Tibial nerve (tissue), 4 donors: Measurements from ENCODE around the gene NUDT22. TPM values are rescaled to one million over a fixed set of nuclear protein-coding genes. Genes with fewer than 3 reads are reported as not detected.
A peak's percentile ranks its signal among the peaks of the same experiment; 100 is the strongest.

Experiments
- DNase-seq, 2 donors: peaks; one replicate each; pipeline ENCODE4 v3.0.0-alpha.2; 2019; ENCODE audit warnings: low spot score in 2 of 2
- H3K27ac ChIP-seq, 4 donors: fragments of 200-600 bp; sonication (generic) in 3 of 4; one replicate each; pipeline ENCODE4 v1.5.1; 2017 to 2019; ENCODE audit warnings: mild to moderate bottlenecking in 1 of 4
- H3K27me3 ChIP-seq, 2 donors: fragments of 200-600 bp; sonication (generic) in 1 of 2; one replicate each; pipeline versions ENCODE4 v1.5.1 to v1.6.0; 2017 to 2019
- H3K36me3 ChIP-seq, 3 donors: fragments of 200-600 bp; sonication (generic); one replicate each; pipeline ENCODE4 v1.5.1; 2018 to 2019
- H3K4me1 ChIP-seq, 4 donors: fragments of 200-600 bp; sonication (generic) in 3 of 4; one replicate each; pipeline ENCODE4 v1.5.1; 2017 to 2019
- H3K4me3 ChIP-seq, 4 donors: fragments of 200-600 bp; sonication (generic) in 3 of 4; one replicate each; pipeline ENCODE4 v1.5.1; 2017 to 2019; ENCODE audit warnings: mild to moderate bottlenecking in 1 of 4, moderate library complexity in 1 of 4
- H3K9me3 ChIP-seq, 4 donors: fragments of 200-600 bp; sonication (generic) in 3 of 4; one replicate each; pipeline ENCODE4 v1.5.1; 2017 to 2019
- EP300 ChIP-seq, 2 donors: sonication (generic); formaldehyde crosslinking; IDR thresholded peaks; one replicate each; pipeline ENCODE4 v1.6.1; 2017; ENCODE audit warnings: antibody characterized with exemption in 2 of 2, mild to moderate bottlenecking in 1 of 2
- POLR2A ChIP-seq, 2 donors: fragments of 450-650 bp; IDR thresholded peaks; one replicate each; pipeline ENCODE4 v1.6.1; 2017; ENCODE audit warnings: antibody characterized with exemption in 2 of 2, mild to moderate bottlenecking in 2 of 2, moderate library complexity in 2 of 2
- WGBS, 2 donors: methylation state at CpG; one replicate each; pipeline ENCODE4 v1.1.5; 2018; 5-methylcytosine and 5-hydroxymethylcytosine counted together
- total RNA-seq, 4 donors: library from RNA; depleted of rRNA; stranded (reverse); fragments of >200 nt; gene quantifications; one replicate each; pipeline ENCODE4 v1.1.0, GENCODE V29; 2016
- TF ChIP-seq, protein P1 (sequence below), 5 experiments: fragments of 200-600 bp in 3 of 5; fragments of 450-650 bp in 2 of 5; sonication (generic) in 3 of 5; IDR thresholded peaks; one replicate each; pipeline ENCODE4 v1.5.1; 2016 to 2019; ENCODE audit warnings: antibody characterized with exemption in 5 of 5, mild to moderate bottlenecking in 3 of 5, moderate library complexity in 2 of 5

Gene NUDT22
- total RNA-seq, 4 donors from 2014 or later, result 33.0 to 83.7 (median 60.2) TPM

DNA sequence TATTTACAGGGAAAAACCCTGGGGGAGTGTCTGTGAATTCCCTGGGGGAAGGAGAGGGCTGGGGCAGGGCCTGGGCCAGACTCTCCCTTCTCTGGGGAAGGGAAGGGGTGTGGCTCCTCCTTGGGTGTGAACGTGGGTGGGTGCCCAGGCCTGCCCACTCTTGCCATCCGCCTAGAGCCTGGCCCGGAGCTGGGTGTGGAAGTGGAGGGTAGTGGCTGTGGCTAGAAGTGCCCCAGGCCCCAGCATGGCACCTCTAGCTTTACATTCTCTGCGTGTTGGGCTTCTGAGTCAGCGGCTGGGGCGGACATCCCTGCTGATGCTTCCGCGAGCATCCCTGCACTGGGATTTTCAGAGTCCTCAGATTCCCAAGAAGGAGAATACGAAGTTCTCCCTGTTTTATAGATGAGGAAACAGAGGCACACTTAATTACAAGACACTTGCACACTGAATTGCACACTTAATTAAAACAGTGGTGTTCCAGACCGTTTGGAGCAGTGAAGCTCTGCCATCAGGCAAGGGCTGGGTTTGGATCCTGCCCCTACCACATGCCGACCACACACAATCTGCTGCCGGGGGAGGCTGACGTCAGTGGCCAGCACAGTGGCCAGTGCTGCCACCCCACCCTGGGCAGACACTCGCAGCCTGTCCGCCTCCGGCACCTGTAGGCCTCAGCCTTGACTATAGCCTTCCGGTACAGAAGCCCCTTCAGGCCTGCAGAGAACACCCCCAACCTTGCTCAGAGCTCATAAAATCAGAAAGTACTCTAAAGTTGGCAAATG is 50.8 kb downstream of the NUDT22 start:
- 70 to 73% methylated on average over 16 to 17 of the region's 17 CpGs for WGBS, 2 donors
- DNase-seq, result no peak
- H3K4me3 ChIP-seq, result no peak overlapping the region
- H3K27ac ChIP-seq, result peak overlapping the region in 1 of 4 donors; percentile 10
- H3K27me3 ChIP-seq, result no peaks in the 10 kb centered on the region
- H3K36me3 ChIP-seq, result peaks cover 0 to 55% (median 0%) of the 10 kb centered on the region in 3 donors
- TF ChIP-seq EP300 (IDR thresholded peaks at IDR 0.05), result no peak
- TF ChIP-seq, protein P1, sequence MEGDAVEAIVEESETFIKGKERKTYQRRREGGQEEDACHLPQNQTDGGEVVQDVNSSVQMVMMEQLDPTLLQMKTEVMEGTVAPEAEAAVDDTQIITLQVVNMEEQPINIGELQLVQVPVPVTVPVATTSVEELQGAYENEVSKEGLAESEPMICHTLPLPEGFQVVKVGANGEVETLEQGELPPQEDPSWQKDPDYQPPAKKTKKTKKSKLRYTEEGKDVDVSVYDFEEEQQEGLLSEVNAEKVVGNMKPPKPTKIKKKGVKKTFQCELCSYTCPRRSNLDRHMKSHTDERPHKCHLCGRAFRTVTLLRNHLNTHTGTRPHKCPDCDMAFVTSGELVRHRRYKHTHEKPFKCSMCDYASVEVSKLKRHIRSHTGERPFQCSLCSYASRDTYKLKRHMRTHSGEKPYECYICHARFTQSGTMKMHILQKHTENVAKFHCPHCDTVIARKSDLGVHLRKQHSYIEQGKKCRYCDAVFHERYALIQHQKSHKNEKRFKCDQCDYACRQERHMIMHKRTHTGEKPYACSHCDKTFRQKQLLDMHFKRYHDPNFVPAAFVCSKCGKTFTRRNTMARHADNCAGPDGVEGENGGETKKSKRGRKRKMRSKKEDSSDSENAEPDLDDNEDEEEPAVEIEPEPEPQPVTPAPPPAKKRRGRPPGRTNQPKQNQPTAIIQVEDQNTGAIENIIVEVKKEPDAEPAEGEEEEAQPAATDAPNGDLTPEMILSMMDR (IDR thresholded peaks at IDR 0.05), result no peak
- TF ChIP-seq POLR2A (IDR thresholded peaks at IDR 0.05), result no peak
- no peaks in the 10 kb centered on the region for H3K9me3 ChIP-seq
- H3K4me1 ChIP-seq, result peaks cover 0 to 17% (median 2%) of the 10 kb centered on the region in 4 donors

DNA sequence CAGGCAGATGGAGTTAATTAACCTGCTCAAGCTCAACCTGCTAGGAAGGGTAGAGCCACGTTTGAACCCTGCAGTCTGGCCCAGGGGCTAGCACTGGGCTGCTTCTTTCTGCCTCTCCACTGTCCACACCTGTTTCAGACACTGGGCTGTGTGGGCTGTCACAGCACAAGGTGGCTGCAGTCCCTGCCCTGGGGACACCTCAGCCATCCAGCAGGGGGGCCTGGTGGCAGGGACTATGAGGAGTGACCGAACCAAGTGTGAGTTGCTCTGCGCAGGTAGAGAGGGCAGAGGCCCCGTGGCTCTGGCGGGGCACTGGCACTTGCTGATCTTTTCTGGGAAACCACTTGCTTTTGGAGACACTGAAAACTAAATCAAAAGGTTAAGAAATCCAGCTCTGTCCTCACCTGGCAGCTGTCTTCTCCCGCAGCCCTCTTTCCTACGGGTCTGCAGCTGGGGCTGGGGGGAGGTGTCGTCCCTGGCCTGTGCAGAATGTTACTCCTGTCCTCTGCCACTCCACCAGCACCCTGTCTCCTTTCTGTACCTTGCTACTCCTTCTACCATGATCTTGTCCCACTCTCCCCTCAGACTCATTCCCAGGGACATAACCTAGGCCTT is 52.6 kb downstream of the NUDT22 start:
- Histone ChIP-seq H3K9me3 (no peaks in the 10 kb centered on the region), H3K4me3 (no peak overlapping the region), H3K36me3 (peaks cover 0 to 61% (median 0%) of the 10 kb centered on the region in 3 donors), H3K27ac (no peak overlapping the region), H3K4me1 (peaks cover 0 to 22% (median 9%) of the 10 kb centered on the region in 4 donors), H3K27me3 (no peaks in the 10 kb centered on the region)
- 80 to 92% methylated on average over 7 to 8 of the region's 8 CpGs for WGBS, 2 donors
- TF ChIP-seq EP300 (IDR thresholded peaks at IDR 0.05), result no peak
- TF ChIP-seq POLR2A (IDR thresholded peaks at IDR 0.05), result no peak
- TF ChIP-seq, protein P1 (IDR thresholded peaks at IDR 0.05), result no peak
- no peak for DNase-seq

Other genes with a start within 250 kb of the NUDT22 start
- 10 to 100 TPM; 35.0 to 86.7 (median 50.4) TPM for gene OTUB1, start 239.8 kb upstream of the NUDT22 start, total RNA-seq
- 1 to 10 TPM in 1 of 4 donors, under 1 TPM in 3; 0.39 to 2.1 (median 0.52) TPM for gene FLRT1, start 190.3 kb upstream of the NUDT22 start, total RNA-seq
- gene MACROD1, start 60.2 kb upstream of the NUDT22 start, total RNA-seq, result 10 to 100 TPM; 30.6 to 45.0 (median 35.0) TPM
- 100 to 1,000 TPM in 1 of 4 donors, 10 to 100 TPM in 3; 53.3 to 109 (median 79.8) TPM for gene STIP1, start 40.1 kb upstream of the NUDT22 start, total RNA-seq
- gene FERMT3, start 19.6 kb upstream of the NUDT22 start, total RNA-seq, result 10 to 100 TPM; 17.2 to 83.1 (median 29.6) TPM
- 10 to 100 TPM; 64.9 to 74.7 (median 68.7) TPM for gene TRPT1, start 88 bp upstream of the NUDT22 start, total RNA-seq
- 10 to 100 TPM; 20.1 to 42.0 (median 25.8) TPM for gene DNAJC4, start 4.3 kb downstream of the NUDT22 start, total RNA-seq
- 100 to 1,000 TPM in 2 of 4 donors, 10 to 100 TPM in 2; 84.3 to 129 (median 109) TPM for gene VEGFB, start 8.3 kb downstream of the NUDT22 start, total RNA-seq
- 100 to 1,000 TPM in 1 of 4 donors, 10 to 100 TPM in 3; 38.2 to 101 (median 57.8) TPM for gene FKBP2, start 14.8 kb downstream of the NUDT22 start, total RNA-seq
- gene PPP1R14B, start 20.7 kb downstream of the NUDT22 start, total RNA-seq, result 100 to 1,000 TPM in 1 of 4 donors, 10 to 100 TPM in 3; 79.7 to 187 (median 91.4) TPM
- 10 to 100 TPM; 18.0 to 44.4 (median 27.1) TPM for gene PLCB3, start 25.3 kb downstream of the NUDT22 start, total RNA-seq
- gene BAD, start 58.4 kb downstream of the NUDT22 start, total RNA-seq, result 100 to 1,000 TPM; 110 to 143 (median 124) TPM
- 10 to 100 TPM; 12.5 to 25.7 (median 20.0) TPM for gene GPR137, start 59.6 kb downstream of the NUDT22 start, total RNA-seq
- 1 to 10 TPM in 1 of 4 donors, not detected in 3; 1.2 TPM for gene KCNK4, start 65.0 kb downstream of the NUDT22 start, total RNA-seq
- not detected for gene CATSPERZ, start 74.1 kb downstream of the NUDT22 start, total RNA-seq
- 10 to 100 TPM; 26.0 to 39.3 (median 28.7) TPM for gene ESRRA, start 79.2 kb downstream of the NUDT22 start, total RNA-seq
- gene TRMT112, start 91.3 kb downstream of the NUDT22 start, total RNA-seq, result 100 to 1,000 TPM; 290 to 381 (median 327) TPM
- 100 to 1,000 TPM; 142 to 246 (median 204) TPM for gene PRDX5, start 91.8 kb downstream of the NUDT22 start, total RNA-seq
- 10 to 100 TPM in 3 of 4 donors, 1 to 10 TPM in 1; 6.9 to 48.0 (median 14.4) TPM for gene CCDC88B, start 113.9 kb downstream of the NUDT22 start, total RNA-seq
- gene RPS6KA4, start 132.9 kb downstream of the NUDT22 start, total RNA-seq, result 10 to 100 TPM; 23.7 to 34.3 (median 26.2) TPM